Measurements from ENCODE around the gene SPATA9.

The SPATA9 gene

DNA sequence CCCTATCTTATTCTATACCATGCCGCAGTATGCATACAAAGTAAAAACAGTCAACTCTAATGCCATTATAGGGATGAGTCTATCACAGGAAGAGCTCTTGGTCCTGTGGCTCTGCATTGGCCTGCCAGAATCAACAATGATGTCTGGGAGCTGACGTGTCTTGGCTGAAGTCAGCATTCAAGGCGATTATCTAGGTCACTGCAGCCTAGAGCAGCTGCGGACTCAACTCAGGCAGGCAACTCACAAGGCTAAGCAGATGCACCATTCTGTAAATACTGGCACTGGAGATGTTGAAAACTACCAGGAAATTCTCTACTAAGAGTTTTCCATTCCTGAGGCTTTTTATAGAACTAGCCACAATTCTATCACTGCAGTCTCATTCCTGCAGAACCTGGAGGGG is 13.3 kb downstream of the SPATA9 start:
- Histone ChIP-seq H3K9me3 (ENCODE audit: low read length) (no peaks in the 10 kb centered on the region), H3K27ac (ENCODE audit: low read depth, low read length) (peak overlapping the region; percentile 89), H3K4me1 (ENCODE audit: insufficient read depth, low read length) (peaks cover 21% of the 10 kb centered on the region), H3K27me3 (ENCODE audit: control insufficient read depth in 1 of 2, insufficient read depth in 2 of 2, low read length in 2 of 2) (no peaks in the 10 kb centered on the region), H3K4me3 (ENCODE audit: low read depth in 1 of 2, low read length in 2 of 2) (no peak overlapping the region), H3K9ac (ENCODE audit: low read length) (no peak overlapping the region), H3K36me3 (ENCODE audit: insufficient read depth, low read length) (no peaks in the 10 kb centered on the region)

- no peak overlapping the region for H3K4me3 ChIP-seq (ENCODE audit: low read depth in 1 of 2, low read length in 2 of 2)
- H3K27ac ChIP-seq (ENCODE audit: low read depth, low read length), result peak overlapping the region; percentile 89
- no peaks in the 10 kb centered on the region for H3K9me3 ChIP-seq (ENCODE audit: low read length)
- peaks cover 29% of the 10 kb centered on the region for H3K4me1 ChIP-seq (ENCODE audit: insufficient read depth, low read length)
- H3K9ac ChIP-seq (ENCODE audit: low read length), result no peak overlapping the region
- no peaks in the 10 kb centered on the region for H3K36me3 ChIP-seq (ENCODE audit: insufficient read depth, low read length)
- no peaks in the 10 kb centered on the region for H3K27me3 ChIP-seq (ENCODE audit: control insufficient read depth in 1 of 2, insufficient read depth in 2 of 2, low read length in 2 of 2)
Observed at GRCh38 chr5:95668728-95669127, 14.1 kb downstream of the SPATA9 start.

- no peak overlapping the region for H3K27ac ChIP-seq (ENCODE audit: low read depth, low read length)
- H3K9me3 ChIP-seq (ENCODE audit: low read length), result no peaks in the 10 kb centered on the region
Observed at GRCh38 chr5:95668216-95668615, 14.6 kb downstream of the SPATA9 start.

GRCh38 chr5:95667678-95668077 is 15.1 kb downstream of the SPATA9 start:
- H3K27ac ChIP-seq (ENCODE audit: low read depth, low read length), result no peak overlapping the region

More at GRCh38 chr5:95668216-95668615, 14.6 kb downstream of the SPATA9 start:
- Histone ChIP-seq H3K4me3 (ENCODE audit: low read depth in 1 of 2, low read length in 2 of 2) (no peak overlapping the region), H3K36me3 (ENCODE audit: insufficient read depth, low read length) (no peaks in the 10 kb centered on the region), H3K4me1 (ENCODE audit: insufficient read depth, low read length) (peaks cover 29% of the 10 kb centered on the region), H3K9ac (ENCODE audit: low read length) (no peak overlapping the region), H3K27me3 (ENCODE audit: control insufficient read depth in 1 of 2, insufficient read depth in 2 of 2, low read length in 2 of 2) (no peaks in the 10 kb centered on the region)

DNA sequence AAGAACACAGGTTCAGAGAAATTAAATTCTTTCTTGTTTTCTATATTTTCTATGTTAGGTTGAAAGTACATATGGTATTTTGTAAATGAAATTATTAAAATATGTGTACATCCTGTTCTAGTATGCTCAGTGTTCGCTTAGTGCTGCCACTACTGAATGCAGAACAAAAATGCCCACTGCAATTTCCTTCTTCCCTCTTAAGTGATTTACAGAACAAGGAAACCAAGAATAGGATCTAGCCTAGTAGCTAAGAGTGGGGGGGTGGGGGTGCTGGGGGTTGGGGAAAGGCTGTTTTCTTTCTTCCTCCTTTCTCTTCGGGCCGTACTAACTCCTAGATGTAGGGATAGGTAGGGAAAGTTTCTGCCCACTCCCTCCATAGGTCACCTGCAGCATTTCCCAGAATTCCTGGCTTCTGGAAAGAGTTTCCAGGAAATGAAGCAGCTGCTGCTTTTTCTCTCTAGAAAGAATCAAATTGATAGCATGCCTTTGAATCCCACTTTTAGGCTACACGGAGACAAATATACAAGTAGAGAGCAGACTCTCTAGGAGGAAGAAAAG is 15.7 kb downstream of the SPATA9 start:
- H3K27ac ChIP-seq (ENCODE audit: low read depth, low read length), result no peak overlapping the region
- no peak overlapping the region for H3K4me3 ChIP-seq (ENCODE audit: low read depth in 1 of 2, low read length in 2 of 2)
- H3K9me3 ChIP-seq (ENCODE audit: low read length), result no peaks in the 10 kb centered on the region
- H3K9ac ChIP-seq (ENCODE audit: low read length), result no peak overlapping the region
- H3K4me1 ChIP-seq (ENCODE audit: insufficient read depth, low read length), result peaks cover 29% of the 10 kb centered on the region
- H3K36me3 ChIP-seq (ENCODE audit: insufficient read depth, low read length), result no peaks in the 10 kb centered on the region
- no peaks in the 10 kb centered on the region for H3K27me3 ChIP-seq (ENCODE audit: control insufficient read depth in 1 of 2, insufficient read depth in 2 of 2, low read length in 2 of 2)

More at GRCh38 chr5:95667678-95668077, 15.1 kb downstream of the SPATA9 start:
- H3K9ac ChIP-seq (ENCODE audit: low read length), result no peak overlapping the region
- no peaks in the 10 kb centered on the region for H3K9me3 ChIP-seq (ENCODE audit: low read length)
- H3K4me1 ChIP-seq (ENCODE audit: insufficient read depth, low read length), result peaks cover 29% of the 10 kb centered on the region
- H3K36me3 ChIP-seq (ENCODE audit: insufficient read depth, low read length), result no peaks in the 10 kb centered on the region
- no peak overlapping the region for H3K4me3 ChIP-seq (ENCODE audit: low read depth in 1 of 2, low read length in 2 of 2)
- H3K27me3 ChIP-seq (ENCODE audit: control insufficient read depth in 1 of 2, insufficient read depth in 2 of 2, low read length in 2 of 2), result no peaks in the 10 kb centered on the region

GRCh38 chr5:95664204-95664786 is 18.5 kb downstream of the SPATA9 start:
- H3K27me3 ChIP-seq (ENCODE audit: control insufficient read depth in 1 of 2, insufficient read depth in 2 of 2, low read length in 2 of 2), result no peaks in the 10 kb centered on the region

DNA sequence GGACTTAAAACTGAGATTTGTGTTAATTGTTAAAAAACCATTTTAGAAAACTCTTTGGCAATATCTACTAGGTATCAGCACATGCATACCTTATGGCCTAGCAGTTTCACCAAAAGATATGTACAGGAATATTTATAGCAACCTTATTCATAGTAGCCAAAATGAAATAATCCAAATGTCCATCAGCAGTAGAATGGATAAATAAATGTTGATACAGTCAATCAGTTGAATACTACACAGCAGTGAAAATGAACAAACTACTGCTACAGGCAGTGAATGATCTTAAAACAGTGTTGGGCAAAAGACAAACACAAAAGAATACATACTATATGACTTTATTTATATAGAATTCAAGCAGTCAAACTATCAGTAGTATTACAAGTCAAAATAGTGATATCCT is 19.8 kb downstream of the SPATA9 start:
- Histone ChIP-seq H3K4me3 (ENCODE audit: low read depth in 1 of 2, low read length in 2 of 2) (no peak overlapping the region), H3K27me3 (ENCODE audit: control insufficient read depth in 1 of 2, insufficient read depth in 2 of 2, low read length in 2 of 2) (no peaks in the 10 kb centered on the region), H3K36me3 (ENCODE audit: insufficient read depth, low read length) (no peaks in the 10 kb centered on the region), H3K9ac (ENCODE audit: low read length) (no peak overlapping the region), H3K27ac (ENCODE audit: low read depth, low read length) (no peak overlapping the region), H3K4me1 (ENCODE audit: insufficient read depth, low read length) (peaks cover 8% of the 10 kb centered on the region), H3K9me3 (ENCODE audit: low read length) (no peaks in the 10 kb centered on the region)

More at GRCh38 chr5:95664204-95664786, 18.5 kb downstream of the SPATA9 start:
- H3K4me1 ChIP-seq (ENCODE audit: insufficient read depth, low read length), result peaks cover 15% of the 10 kb centered on the region
- H3K9me3 ChIP-seq (ENCODE audit: low read length), result no peaks in the 10 kb centered on the region
- no peak overlapping the region for H3K27ac ChIP-seq (ENCODE audit: low read depth, low read length)
- H3K4me3 ChIP-seq (ENCODE audit: low read depth in 1 of 2, low read length in 2 of 2), result no peak overlapping the region
- peak overlapping the region; percentile 47 for H3K9ac ChIP-seq (ENCODE audit: low read length)
- no peaks in the 10 kb centered on the region for H3K36me3 ChIP-seq (ENCODE audit: insufficient read depth, low read length)

- no peaks in the 10 kb centered on the region for H3K27me3 ChIP-seq (ENCODE audit: control insufficient read depth in 1 of 2, insufficient read depth in 2 of 2, low read length in 2 of 2)
- no peak overlapping the region for H3K9ac ChIP-seq (ENCODE audit: low read length)
- no peak overlapping the region for H3K27ac ChIP-seq (ENCODE audit: low read depth, low read length)
- no peaks in the 10 kb centered on the region for H3K9me3 ChIP-seq (ENCODE audit: low read length)
- H3K36me3 ChIP-seq (ENCODE audit: insufficient read depth, low read length), result no peaks in the 10 kb centered on the region
- no peak overlapping the region for H3K4me3 ChIP-seq (ENCODE audit: low read depth in 1 of 2, low read length in 2 of 2)
- H3K4me1 ChIP-seq (ENCODE audit: insufficient read depth, low read length), result peaks cover 8% of the 10 kb centered on the region
Observed at GRCh38 chr5:95660060-95660459, 22.7 kb downstream of the SPATA9 start.

- Histone ChIP-seq H3K9me3 (ENCODE audit: low read length) (no peaks in the 10 kb centered on the region), H3K27me3 (ENCODE audit: control insufficient read depth in 1 of 2, insufficient read depth in 2 of 2, low read length in 2 of 2) (no peaks in the 10 kb centered on the region), H3K36me3 (ENCODE audit: insufficient read depth, low read length) (no peaks in the 10 kb centered on the region), H3K4me1 (ENCODE audit: insufficient read depth, low read length) (no peaks in the 10 kb centered on the region), H3K9ac (ENCODE audit: low read length) (no peak overlapping the region), H3K4me3 (ENCODE audit: low read depth in 1 of 2, low read length in 2 of 2) (no peak overlapping the region), H3K27ac (ENCODE audit: low read depth, low read length) (no peak overlapping the region)
Observed at GRCh38 chr5:95655575-95655974, 27.2 kb downstream of the SPATA9 start.

DNA sequence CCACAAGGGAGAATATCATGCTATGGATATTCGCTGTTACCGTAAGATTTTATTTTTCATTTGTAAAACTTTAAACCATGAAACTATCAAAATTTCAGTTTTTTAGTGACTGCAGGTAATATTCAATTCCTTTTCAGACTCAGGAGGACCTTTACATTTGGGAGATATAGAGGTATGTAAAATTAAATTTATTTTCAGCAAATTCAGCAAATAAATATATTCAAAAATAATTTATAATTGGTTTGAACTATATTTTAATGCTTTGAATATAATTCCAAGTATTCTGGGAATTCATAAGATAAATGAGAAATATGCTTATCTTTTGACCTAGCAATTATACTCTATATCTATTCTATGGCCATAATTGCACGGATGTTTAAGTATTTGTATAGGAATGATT is 28.6 kb downstream of the SPATA9 start:
- no peak overlapping the region for H3K4me3 ChIP-seq (ENCODE audit: low read depth in 1 of 2, low read length in 2 of 2)
- no peak overlapping the region for H3K27ac ChIP-seq (ENCODE audit: low read depth, low read length)
- H3K9ac ChIP-seq (ENCODE audit: low read length), result no peak overlapping the region
- no peaks in the 10 kb centered on the region for H3K27me3 ChIP-seq (ENCODE audit: control insufficient read depth in 1 of 2, insufficient read depth in 2 of 2, low read length in 2 of 2)
- no peaks in the 10 kb centered on the region for H3K9me3 ChIP-seq (ENCODE audit: low read length)
- H3K4me1 ChIP-seq (ENCODE audit: insufficient read depth, low read length), result no peaks in the 10 kb centered on the region
- H3K36me3 ChIP-seq (ENCODE audit: insufficient read depth, low read length), result no peaks in the 10 kb centered on the region

DNA sequence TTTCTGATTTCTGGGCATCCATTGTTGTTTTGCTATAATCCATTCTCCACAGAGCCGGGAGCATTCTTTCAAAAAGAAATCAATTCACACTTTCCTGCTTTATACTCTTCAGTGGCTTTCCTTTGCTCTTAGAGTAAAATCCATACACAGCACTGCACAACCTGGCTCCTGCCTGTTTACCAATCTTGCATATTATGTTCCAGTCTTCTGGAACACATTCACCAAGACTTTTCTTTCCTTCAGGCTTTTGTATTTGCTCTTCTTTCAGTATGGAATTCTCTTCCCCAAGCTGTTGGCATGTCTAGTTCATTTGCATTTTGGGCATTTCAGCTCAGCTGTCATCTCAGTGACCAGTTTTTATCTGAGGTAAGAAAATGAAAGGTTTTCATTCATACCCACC is 29.9 kb downstream of the SPATA9 start:
- no peaks in the 10 kb centered on the region for H3K9me3 ChIP-seq (ENCODE audit: low read length)
- no peak overlapping the region for H3K9ac ChIP-seq (ENCODE audit: low read length)
- H3K27me3 ChIP-seq (ENCODE audit: control insufficient read depth in 1 of 2, insufficient read depth in 2 of 2, low read length in 2 of 2), result no peaks in the 10 kb centered on the region
- no peaks in the 10 kb centered on the region for H3K4me1 ChIP-seq (ENCODE audit: insufficient read depth, low read length)
- no peaks in the 10 kb centered on the region for H3K36me3 ChIP-seq (ENCODE audit: insufficient read depth, low read length)
- H3K4me3 ChIP-seq (ENCODE audit: low read depth in 1 of 2, low read length in 2 of 2), result no peak overlapping the region
- H3K27ac ChIP-seq (ENCODE audit: low read depth, low read length), result no peak overlapping the region
